AML-193 (cell line): ENCODE measurements around the gene TUB.

Experiments used
- DNase-seq, 2 experiments: peaks; one replicate each; lab custom pipeline; 2025; lab: John Stamatoyannopoulos, UW

The TUB gene

GRCh38 chr11:8047382-8047781, 33.6 kb upstream of the TUB start:
- no peak for DNase-seq

- no peak for DNase-seq
These were observed 31.9 kb upstream of the TUB start for GRCh38 chr11:8049084-8049483.

GRCh38 chr11:8055091-8055835, 25.7 kb upstream of the TUB start:
- DNase-seq, result no peak

GRCh38 chr11:8055836-8056526, 25.0 kb upstream of the TUB start:
- no peak for DNase-seq

DNA sequence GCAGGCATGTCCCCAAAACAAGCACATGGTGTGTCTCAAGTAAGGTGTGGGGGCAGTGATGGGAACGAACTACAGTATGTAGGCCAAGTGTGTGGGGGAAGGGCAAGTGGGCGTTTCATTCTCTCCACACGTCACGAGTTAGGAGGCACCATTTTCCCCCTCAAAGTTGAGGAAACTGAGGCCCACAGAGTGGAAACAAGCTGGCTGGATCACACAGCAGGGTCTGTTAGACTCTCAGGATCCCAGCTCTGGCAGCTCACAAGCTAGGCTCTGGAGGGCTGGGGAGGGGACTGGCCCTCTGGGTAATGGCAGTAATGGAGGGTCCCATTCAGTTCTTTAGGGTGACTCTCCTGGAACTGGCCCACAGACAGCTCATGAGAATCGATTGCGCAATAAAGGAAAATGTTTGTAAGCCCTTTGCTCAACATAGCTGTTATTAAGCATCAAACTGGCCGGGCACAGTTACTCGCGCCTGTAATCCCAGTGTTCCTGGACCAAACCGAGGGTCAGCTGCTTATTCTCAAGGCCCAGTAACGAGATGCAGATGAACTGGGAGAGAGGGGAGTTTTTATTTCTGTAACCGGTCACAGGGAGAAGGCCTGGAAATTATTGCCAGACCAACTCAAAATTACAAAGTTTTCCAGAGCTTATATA, 24.1 kb upstream of the TUB start:
- DNase-seq, result no peak

- no peak for DNase-seq
These were observed 22.8 kb upstream of the TUB start for GRCh38 chr11:8058216-8058615.

DNA sequence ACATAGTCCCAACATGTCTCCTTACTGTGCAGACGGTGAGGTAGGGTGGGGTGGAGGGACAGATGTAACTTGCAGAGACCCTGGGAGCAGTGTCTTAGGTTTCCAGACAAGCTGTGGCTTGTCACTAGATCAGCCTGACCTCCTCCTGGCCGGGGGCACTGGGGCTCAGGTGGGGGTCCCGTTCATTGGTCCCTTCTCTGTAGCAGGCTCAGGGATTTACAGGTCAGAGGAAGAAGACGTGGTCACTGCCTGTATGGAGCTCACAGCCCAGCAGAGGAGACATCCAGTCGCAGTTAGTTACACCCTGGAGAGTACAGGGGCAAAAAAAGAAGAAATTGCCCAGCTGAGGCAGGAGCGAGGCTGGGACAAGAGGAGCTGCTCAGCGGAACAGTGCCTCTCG, 22.0 kb upstream of the TUB start:
- DNase-seq, result no peak

DNA sequence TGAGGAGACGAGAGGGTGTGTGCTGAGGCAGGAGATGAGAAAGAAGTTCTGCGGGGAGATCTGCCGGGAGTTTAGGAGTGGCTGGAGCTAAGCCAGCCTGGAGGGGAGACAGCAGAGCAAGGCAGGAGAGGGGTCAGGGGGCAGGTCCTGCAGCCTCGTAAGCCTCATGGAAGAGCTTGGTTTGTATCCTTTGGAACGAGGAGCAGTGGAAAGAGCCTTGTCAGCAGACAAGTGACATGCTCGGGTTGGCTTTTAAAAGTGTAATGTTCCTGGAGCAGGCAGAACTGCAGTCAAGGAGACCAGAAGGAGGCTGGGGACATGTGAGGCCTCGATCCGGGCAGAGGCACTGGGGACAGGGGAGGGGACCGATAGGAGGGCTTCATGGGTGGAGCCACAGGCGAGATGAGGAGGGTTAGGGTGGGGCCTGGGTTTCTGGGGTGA, 21.4 kb upstream of the TUB start:
- DNase-seq, result no peak

GRCh38 chr11:8060146-8060719, 20.8 kb upstream of the TUB start:
- no peak for DNase-seq

DNA sequence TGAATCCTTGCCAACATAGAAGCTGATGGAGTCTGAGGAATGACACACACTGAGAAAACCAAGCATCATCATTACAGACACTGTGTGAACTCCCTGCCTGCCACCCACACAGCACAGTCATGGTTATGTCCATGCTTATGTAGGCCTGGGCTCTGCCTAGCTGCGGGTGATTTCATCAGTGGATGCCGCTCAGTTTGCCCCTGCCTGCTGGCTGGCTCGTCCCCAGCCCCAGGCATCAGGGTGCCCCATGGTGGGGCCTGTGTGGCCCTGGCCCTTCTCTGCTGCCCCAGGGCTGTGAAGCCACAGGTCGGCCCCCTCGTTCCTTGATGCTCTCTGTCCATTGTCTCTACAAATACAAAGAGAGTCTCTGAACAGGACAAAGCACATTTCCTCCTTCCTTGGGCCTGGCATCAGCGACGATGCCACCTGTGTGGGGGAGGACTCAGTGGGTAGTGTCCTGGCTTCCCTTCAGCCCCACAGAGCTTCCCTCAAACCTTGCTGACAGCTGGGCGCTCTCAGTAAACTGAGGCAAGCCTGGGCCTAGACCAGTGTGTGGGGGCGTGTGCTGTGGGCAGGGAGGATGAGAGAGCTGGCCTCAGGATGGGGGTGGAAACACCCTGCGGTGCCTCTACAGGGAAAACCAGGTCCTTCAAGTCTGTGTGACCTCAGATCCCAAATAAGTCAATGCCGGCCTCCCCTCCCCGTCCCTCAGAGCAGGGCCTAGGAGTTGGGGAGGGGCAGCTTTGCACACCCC, 20.0 kb upstream of the TUB start:
- DNase-seq, result no peak

GRCh38 chr11:8061555-8062428, 19.2 kb upstream of the TUB start:
- no peak for DNase-seq

GRCh38 chr11:8062781-8063257, 18.2 kb upstream of the TUB start:
- DNase-seq, result no peak

DNA sequence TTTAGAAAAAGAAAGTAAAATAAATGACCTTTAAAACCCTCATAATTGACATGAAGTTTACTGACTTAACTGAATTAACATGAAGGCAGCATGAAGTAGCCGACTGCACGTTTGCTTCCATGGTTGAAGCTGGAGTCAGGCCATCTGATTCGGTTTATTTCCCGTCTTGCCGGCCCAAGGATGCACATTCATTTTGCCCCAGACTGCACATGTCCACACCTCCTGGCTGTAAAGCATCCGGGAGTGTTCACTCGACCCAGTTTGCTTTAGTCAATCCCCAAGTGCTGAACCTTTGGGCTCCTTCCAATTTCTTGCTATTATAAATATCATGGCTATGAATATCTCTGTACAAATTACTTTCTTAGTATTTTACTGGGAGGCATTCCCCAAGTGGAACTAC, 17.7 kb upstream of the TUB start:
- DNase-seq, result no peak

DNA sequence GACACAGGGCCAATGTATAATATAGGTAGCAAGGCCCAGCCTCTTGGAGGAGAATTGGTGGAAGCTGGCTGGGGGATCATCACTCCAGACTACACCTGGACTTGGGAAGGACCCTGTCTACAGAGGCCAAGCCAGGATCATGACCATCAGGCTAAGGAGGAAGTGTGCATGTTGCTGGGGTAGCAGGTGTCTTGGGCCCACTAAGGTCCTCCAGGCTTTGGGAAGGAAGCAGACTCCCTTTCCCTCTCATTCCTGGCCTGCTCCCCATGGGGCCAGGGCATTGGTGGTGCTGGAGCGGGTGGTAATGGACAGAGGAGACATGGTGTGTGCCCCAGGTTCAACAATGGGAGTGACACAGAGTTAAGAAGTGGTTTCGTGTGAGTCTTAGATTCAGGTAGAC, 16.0 kb upstream of the TUB start:
- no peak for DNase-seq

GRCh38 chr11:8066036-8066910, 14.7 kb upstream of the TUB start:
- DNase-seq, result no peak

GRCh38 chr11:8066911-8067455, 14.0 kb upstream of the TUB start:
- no peak for DNase-seq

- DNase-seq, result no peak
These were observed 13.5 kb upstream of the TUB start for GRCh38 chr11:8067567-8067928.

DNA sequence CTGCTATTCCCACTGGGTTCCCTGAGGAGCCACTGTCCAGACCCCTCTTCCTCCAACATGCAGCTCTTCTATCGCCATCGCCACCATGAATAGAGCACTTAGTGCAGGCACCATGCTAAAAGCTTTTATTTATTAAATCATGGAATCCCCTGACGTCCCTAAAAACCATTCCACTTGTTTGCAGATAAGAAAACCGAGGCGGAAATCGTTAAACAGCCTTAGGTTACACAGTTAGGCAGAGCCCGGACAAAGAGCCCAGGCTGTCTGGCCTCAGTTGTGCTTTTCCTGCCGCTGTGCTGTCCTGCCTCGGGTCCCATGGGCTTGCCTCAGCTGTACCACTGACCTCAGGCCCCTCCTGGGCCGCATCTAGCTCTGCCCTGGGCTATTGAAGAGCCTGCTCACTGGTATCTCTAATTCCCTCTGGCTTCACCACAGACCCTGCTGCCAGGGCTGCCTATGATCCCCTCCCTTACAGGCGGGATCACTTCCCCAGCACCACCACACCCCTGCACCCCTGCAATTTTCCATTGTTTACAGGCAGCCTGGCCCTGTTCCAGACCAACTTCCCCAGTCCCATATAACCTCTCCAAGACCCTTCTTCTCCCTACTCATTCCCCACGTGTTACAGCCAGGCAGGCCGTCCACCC, 13.0 kb upstream of the TUB start:
- DNase-seq, result no peak

GRCh38 chr11:8068605-8069221, 12.3 kb upstream of the TUB start:
- no peak for DNase-seq
